Activated naive CD8-positive, alpha-beta T cell treated with anti-CD3 and anti-CD28 coated beads, Interleukin-2, amount 10 ng/mL, durations not matched to agents 7 days and 5 days (primary cell): ENCODE data around the gene GAPDH. TPM values are rescaled to one million over a fixed set of nuclear protein-coding genes. Genes with fewer than 3 reads are reported as not detected.

Experiments used
- total RNA-seq, 2 experiments: library from RNA; stranded (reverse); gene quantifications; one replicate each; pipeline ENCODE4 v1.2.3, GENCODE V29; 2021

The GAPDH gene
- total RNA-seq, 2 experiments from 2014 or later = 4,618 to 4,824 TPM

Other genes starting within 250 kb of the GAPDH start
- not detected for gene PLEKHG6, start 223.8 kb upstream of the GAPDH start, total RNA-seq
- 10 to 100 TPM; 82.9 to 87.1 TPM for gene TNFRSF1A, start 192.4 kb upstream of the GAPDH start, total RNA-seq
- 1 to 10 TPM in 1 of 2 experiments, under 1 TPM in 1; 0.43 to 1.1 TPM for gene SCNN1A, start 159.0 kb upstream of the GAPDH start, total RNA-seq
- 1 to 10 TPM in 1 of 2 experiments, under 1 TPM in 1; 0.61 to 1.4 TPM for gene LTBR, start 150.4 kb upstream of the GAPDH start, total RNA-seq
- 100 to 1,000 TPM; 152 to 158 TPM for gene CD27, start 89.6 kb upstream of the GAPDH start, total RNA-seq
- gene TAPBPL, start 82.5 kb upstream of the GAPDH start, total RNA-seq = 10 to 100 TPM; 49.4 to 50.1 TPM
- gene VAMP1, start 63.8 kb upstream of the GAPDH start, total RNA-seq = 10 to 100 TPM; 65.5 to 72.1 TPM
- 100 to 1,000 TPM; 169 to 170 TPM for gene MRPL51, start 41.3 kb upstream of the GAPDH start, total RNA-seq
- 100 to 1,000 TPM; 147 to 157 TPM for gene NCAPD2, start 40.4 kb upstream of the GAPDH start, total RNA-seq
- gene IFFO1, start 21.5 kb downstream of the GAPDH start, total RNA-seq = 10 to 100 TPM; 35.8 to 37.5 TPM
- 10 to 100 TPM; 76.1 to 78.6 TPM for gene NOP2, start 33.8 kb downstream of the GAPDH start, total RNA-seq
- gene CHD4, start 72.9 kb downstream of the GAPDH start, total RNA-seq = 100 to 1,000 TPM; 273 to 277 TPM
- 10 to 100 TPM; 19.4 to 20.9 TPM for gene LPAR5, start 101.4 kb downstream of the GAPDH start, total RNA-seq
- 1 to 10 TPM; 8.0 to 8.8 TPM for gene ACRBP, start 112.9 kb downstream of the GAPDH start, total RNA-seq
- 10 to 100 TPM; 46.9 to 49.3 TPM for gene ING4, start 128.6 kb downstream of the GAPDH start, total RNA-seq
- 10 to 100 TPM; 79.5 to 88.2 TPM for gene ZNF384, start 154.9 kb downstream of the GAPDH start, total RNA-seq
- gene PIANP, start 166.3 kb downstream of the GAPDH start, total RNA-seq = 1 to 10 TPM in 1 of 2 experiments, under 1 TPM in 1; 0.75 to 1.1 TPM
- gene COPS7A, start 189.5 kb downstream of the GAPDH start, total RNA-seq = 10 to 100 TPM; 29.8 to 35.6 TPM
- 100 to 1,000 TPM; 108 to 118 TPM for gene MLF2, start 218.6 kb downstream of the GAPDH start, total RNA-seq
- gene PTMS, start 231.8 kb downstream of the GAPDH start, total RNA-seq = 10 to 100 TPM; 36.2 to 43.5 TPM
- 10 to 100 TPM; 46.6 to 52.1 TPM for gene LAG3, start 238.0 kb downstream of the GAPDH start, total RNA-seq